Spleen (tissue), 11 donors: ENCODE data around the gene ZFPL1. TPM values are rescaled to one million over a fixed set of nuclear protein-coding genes. Genes with fewer than 3 reads are reported as not detected.
"Not testable (repeated sequence)": the region's sequence is repeated elsewhere in the genome, so short reads cannot be mapped to it uniquely, and the experiment has no call there.

Experiments
- DNase-seq: peaks from one replicate; pipeline ENCODE4 v3.0.0-alpha.2; 2020
- H3K27ac ChIP-seq, 8 donors: fragments of 200-600 bp; sonication (generic) in 7 of 8; 1 replicate in 4 of 8; 2 replicates in 4 of 8; pipeline versions ENCODE4 v1.5.0 to v1.8.0; 2016 to 2021; ENCODE audit warnings: inconsistent platforms in 4 of 8, mild to moderate bottlenecking in 4 of 8, moderate library complexity in 1 of 8
- H3K27me3 ChIP-seq, 7 donors: fragments of 200-600 bp; sonication (generic) in 6 of 7; replicated peaks in 1 of 7; 1 replicate in 4 of 7; 2 replicates in 3 of 7; pipeline versions ENCODE4 v1.5.0 to v1.8.0; 2016 to 2021; ENCODE audit warnings: inconsistent platforms in 3 of 7, mild to moderate bottlenecking in 1 of 7
- H3K36me3 ChIP-seq, 6 donors: fragments of 200-600 bp; sonication (generic) in 5 of 6; 1 replicate in 4 of 6; 2 replicates in 2 of 6; pipeline versions ENCODE4 v1.5.0 to v1.8.0; 2016 to 2021; ENCODE audit warnings: inconsistent platforms in 2 of 6
- H3K4me1 ChIP-seq, 6 donors: fragments of 200-600 bp; sonication (generic) in 5 of 6; 1 replicate in 3 of 6; 2 replicates in 3 of 6; pipeline versions ENCODE4 v1.5.0 to v1.8.0; 2016 to 2021; ENCODE audit warnings: inconsistent platforms in 3 of 6
- H3K4me3 ChIP-seq, 8 donors: fragments of 200-600 bp; sonication (generic) in 7 of 8; 1 replicate in 4 of 8; 2 replicates in 4 of 8; pipeline versions ENCODE4 v1.5.0 to v1.8.0; 2016 to 2021; ENCODE audit warnings: inconsistent platforms in 4 of 8, mild to moderate bottlenecking in 4 of 8, moderate library complexity in 2 of 8
- H3K9me3 ChIP-seq, 8 donors: fragments of 200-600 bp; sonication (generic) in 7 of 8; 1 replicate in 4 of 8; 2 replicates in 4 of 8; pipeline versions ENCODE4 v1.5.0 to v1.8.0; 2016 to 2021; ENCODE audit warnings: inconsistent platforms in 4 of 8
- CTCF ChIP-seq, 11 experiments: fragments of 200-600 bp in 7 of 11; fragments of 450-650 bp in 4 of 11; sonication (generic) in 4 of 11; IDR thresholded peaks in 8 of 11; conservative IDR thresholded peaks in 3 of 11; 1 replicate in 7 of 11; 2 replicates in 4 of 11; pipeline versions ENCODE4 v1.4.0 to v1.8.0; 2016 to 2021; ENCODE audit warnings: antibody characterized with exemption in 11 of 11, inconsistent platforms in 4 of 11, mild to moderate bottlenecking in 1 of 11
- POLR2A ChIP-seq, 3 donors: fragments of 450-650 bp; IDR thresholded peaks; one replicate each; pipeline ENCODE4 v1.5.1; 2017; ENCODE audit warnings: antibody characterized with exemption in 3 of 3, mild to moderate bottlenecking in 1 of 3
- POLR2AphosphoS5 ChIP-seq, 3 donors: sonication (generic); formaldehyde crosslinking; IDR thresholded peaks; one replicate each; pipeline ENCODE4 v1.5.1; 2017; ENCODE audit warnings: antibody characterized with exemption in 3 of 3
- WGBS, 5 donors: extraction: QIAGEN DNeasy Blood & Tissue Kit in 3 of 5; methylation state at CpG; one replicate each; pipeline versions ENCODE4 v1.1.5 to v1.1.7; 2013 to 2018; 5-methylcytosine and 5-hydroxymethylcytosine counted together
- intact Hi-C: fragments of 100-400 bp; cut with DNase I; formaldehyde crosslinking; loops from one replicate; pipeline ENCODE4 v1.15.0; 2023; ENCODE audit warnings: low total_unique reads
- polyA plus RNA-seq, 3 donors: library from polyadenylated mRNA; stranded (reverse); fragments of 200-250 nt; gene quantifications; one replicate each; pipeline ENCODE4 v1.2.1, GENCODE V29; 2013
- total RNA-seq, 7 donors: library from RNA; depleted of rRNA in 3 of 7; stranded (reverse); fragments of >200 nt in 3 of 7; fragmentation: NEBNext Ultra II Directional in 4 of 7; extraction: Animal tissue kit (Norgen Biotek cat#: 25700) in 4 of 7; gene quantifications; one replicate each; pipeline versions ENCODE4 v1.1.0 to v1.2.1, GENCODE V29; 2016 to 2021
- donor health status: healthy with polysubstance abuse.
- donor health status: DM: no; HTN: no; CAD: no; lungs with moderate emphysema.
- donor health status: DM: no; HTN: no; CAD: no.
- donor health status: Bipolar disorder and iron deficiency.
- donor health status: healthy.
- donor health status: DM: no; HTN: no; CAD: no.
- donor health status: DM: yes; HTN: yes; CAD: no.

ZFPL1 gene
- total and polyA plus RNA-seq, 10 donors = 23.5 to 52.0 (median 29.9) TPM

DNA sequence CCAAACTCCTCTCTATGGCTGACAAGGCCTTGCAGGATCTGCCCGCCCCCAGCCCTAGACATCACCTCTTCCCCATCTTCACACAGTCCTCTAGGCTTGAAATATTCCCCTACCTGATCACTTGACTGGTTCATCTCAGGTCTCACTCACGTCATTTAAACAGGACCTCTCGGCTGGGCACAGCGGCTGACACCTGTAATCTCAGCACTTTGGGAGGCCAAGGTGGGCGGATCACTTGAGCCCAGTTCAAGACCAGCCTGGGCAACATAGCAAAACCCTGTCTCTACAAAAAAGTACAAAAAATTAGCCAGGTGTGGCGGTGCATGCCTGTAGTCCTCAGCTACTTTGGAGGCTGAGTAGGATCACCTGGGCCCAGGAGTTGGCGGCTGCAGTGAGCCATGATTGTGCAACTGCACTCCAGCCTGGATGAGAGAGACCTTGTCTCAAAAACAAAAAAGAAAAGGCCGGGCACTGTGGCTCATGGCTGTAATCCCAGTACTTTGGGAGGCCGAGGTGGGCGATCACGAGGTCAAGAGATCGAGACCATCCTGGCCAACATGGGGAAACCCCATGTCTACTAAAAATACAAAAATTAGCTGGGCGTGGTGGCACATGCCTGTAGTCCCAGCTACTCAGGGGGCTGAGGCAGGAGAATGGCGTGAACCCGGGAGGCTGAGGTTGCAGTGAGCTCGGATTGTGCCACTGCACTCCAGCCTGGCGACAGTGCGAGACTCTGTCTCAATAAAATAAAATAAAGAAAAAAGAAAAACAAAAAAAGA lies 35.1 kb downstream of the ZFPL1 start:
- H3K4me3 ChIP-seq, H3K9me3 ChIP-seq, DNase-seq, H3K27me3 ChIP-seq: not testable (repeated sequence)
- 86 to 91% (median 90%) methylated on average over 18 of the region's 18 CpGs for WGBS, 5 donors
- H3K4me1 ChIP-seq = peaks cover 27 to 89% (median 66%) of the 10 kb centered on the region in 6 donors
- H3K36me3 ChIP-seq = peaks cover 0 to 58% (median 38%) of the 10 kb centered on the region in 6 donors
- peak overlapping the region in 6 of 8 donors; percentile 20 to 98 (median 89) for H3K27ac ChIP-seq
- intact Hi-C loops = loop anchor here (5.0 kb wide), 1 partner anchor 63 kb away; the partner anchor contains the start of gene CAPN1
- TF ChIP-seq POLR2AphosphoS5 (IDR thresholded peaks at IDR 0.05) = peak in 2 of 3 donors; percentile 6 to 12

DNA sequence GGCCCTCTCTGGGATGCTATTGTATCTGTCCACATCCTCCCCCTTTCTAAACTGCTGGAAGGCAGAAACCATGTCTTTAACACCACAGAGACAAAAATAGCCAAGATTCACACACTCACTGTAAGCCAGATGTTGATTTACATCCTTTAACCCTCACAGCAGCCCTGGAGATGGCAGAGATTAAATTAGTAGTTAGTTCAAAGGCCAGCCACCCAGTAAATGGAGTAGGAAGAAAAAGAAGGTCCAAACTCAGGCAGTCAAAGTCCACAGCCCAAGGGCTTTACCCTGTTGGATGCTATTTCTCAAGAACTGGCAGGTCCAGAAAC lies 35.6 kb downstream of the ZFPL1 start:
- Histone ChIP-seq H3K4me3 (no peak overlapping the region), H3K27ac (peak overlapping the region in 3 of 8 donors; percentile 91 to 98 (median 93)), H3K27me3 (no peaks in the 10 kb centered on the region), H3K4me1 (peaks cover 27 to 92% (median 68%) of the 10 kb centered on the region in 6 donors), H3K9me3 (no peaks in the 10 kb centered on the region), H3K36me3 (peaks cover 0 to 63% (median 42%) of the 10 kb centered on the region in 6 donors)
- DNase-seq = no peak
- intact Hi-C loops = loop anchor here (5.0 kb wide), 1 partner anchor 63 kb away; the partner anchor contains the start of gene CAPN1
- TF ChIP-seq POLR2A (IDR thresholded peaks at IDR 0.05) (no peak), POLR2AphosphoS5 (IDR thresholded peaks at IDR 0.05) (no peak), CTCF (IDR thresholded peaks at IDR 0.05 in 8 of 11, conservative IDR thresholded peaks at IDR 0.05 in 3 of 11) (no peak)

DNA sequence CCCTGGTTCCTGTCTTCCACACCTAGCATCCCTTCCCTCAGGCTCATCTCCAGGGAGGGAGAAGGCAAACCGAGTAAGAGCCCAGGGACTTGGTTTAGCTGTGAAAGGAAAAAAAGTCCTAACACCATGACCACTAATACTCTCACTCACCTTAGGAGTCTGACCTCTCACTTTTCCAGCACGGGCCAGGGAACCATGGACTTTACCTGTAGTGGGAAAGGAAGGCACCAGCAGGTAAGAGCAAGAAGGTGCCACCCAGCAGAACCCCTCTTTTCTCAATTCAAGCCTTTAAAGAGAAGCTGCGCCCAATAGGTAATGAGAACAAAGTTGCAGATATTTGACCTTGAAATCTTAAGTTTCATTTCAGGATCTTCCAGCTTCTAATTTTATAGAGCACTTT lies 36.8 kb downstream of the ZFPL1 start:
- Histone ChIP-seq H3K36me3 (peaks cover 0 to 65% (median 51%) of the 10 kb centered on the region in 6 donors), H3K27me3 (no peaks in the 10 kb centered on the region), H3K27ac (peak overlapping the region in 7 of 8 donors; percentile 93 to 98 (median 96)), H3K9me3 (no peaks in the 10 kb centered on the region), H3K4me3 (peak overlapping the region; percentile 67 to 96 (median 86)), H3K4me1 (peaks cover 24 to 86% (median 61%) of the 10 kb centered on the region in 6 donors)
- 81 to 96% (median 89%) methylated on average over 3 of the region's 3 CpGs for WGBS, 5 donors
- intact Hi-C loops = no loop called here
- no peak for DNase-seq
- TF ChIP-seq POLR2A (IDR thresholded peaks at IDR 0.05) (no peak), CTCF (IDR thresholded peaks at IDR 0.05 in 8 of 11, conservative IDR thresholded peaks at IDR 0.05 in 3 of 11) (no peak), POLR2AphosphoS5 (IDR thresholded peaks at IDR 0.05) (no peak)

- TF ChIP-seq CTCF (IDR thresholded peaks at IDR 0.05 in 8 of 11, conservative IDR thresholded peaks at IDR 0.05 in 3 of 11) (no peak), POLR2AphosphoS5 (IDR thresholded peaks at IDR 0.05) (no peak), POLR2A (IDR thresholded peaks at IDR 0.05) (no peak)
- DNase-seq = peak; percentile 86
- 1 to 2% (median 1%) methylated on average over 14 to 22 of the region's 22 CpGs for WGBS, 5 donors
- H3K36me3 ChIP-seq = peaks cover under 1 to 65% (median 52%) of the 10 kb centered on the region in 6 donors
- intact Hi-C loops = no loop called here
- H3K27ac ChIP-seq = peak overlapping the region; percentile 92 to 98 (median 96)
- peaks cover 18 to 82% (median 55%) of the 10 kb centered on the region in 6 donors for H3K4me1 ChIP-seq
- no peaks in the 10 kb centered on the region for H3K9me3 ChIP-seq
- peak overlapping the region; percentile 67 to 96 (median 86) for H3K4me3 ChIP-seq
- H3K27me3 ChIP-seq = no peaks in the 10 kb centered on the region
Observed at GRCh38 chr11:65121447-65121864, 37.4 kb downstream of the ZFPL1 start.
